Measurements from ENCODE around the gene PTPRH. TPM values are rescaled to one million over a fixed set of nuclear protein-coding genes. Genes with fewer than 3 reads are reported as not detected.

Gene PTPRH
- total and polyA plus RNA-seq, 12 donors, result 0.25 to 7.5 (median 2.4) TPM

GRCh38 chr19:55256562-55257460 lies 47.5 kb upstream of the PTPRH start:
- no peak for DNase-seq
- Histone ChIP-seq H3K27me3 (no peaks in the 10 kb centered on the region), H3K27ac (peak overlapping the region in 6 of 10 donors; percentile 88 to 98 (median 94)), H3K4me3 (peak overlapping the region in 9 of 10 donors; percentile 68 to 99 (median 95)), H3K36me3 (peaks cover 0 to 7% (median 0%) of the 10 kb centered on the region in 9 donors), H3K9me3 (no peaks in the 10 kb centered on the region), H3K4me1 (peaks cover 13 to 73% (median 60%) of the 10 kb centered on the region in 9 donors)
- 48 to 56% methylated on average over 22 of the region's 22 CpGs for WGBS, 2 donors
- no peak for ATAC-seq
- intact Hi-C loops (cut with DNase I), result loop anchor here in 3 of 10 donors (2.0 to 5.0 kb wide), 3 partner anchors 40 to 150 kb away; partner anchors contain the start of gene UBE2S (in 1 of the 3)
- TF ChIP-seq CTCF (IDR thresholded peaks at IDR 0.05), result no peak

- Histone ChIP-seq H3K36me3 (peaks cover 0 to 12% (median 0%) of the 10 kb centered on the region in 9 donors), H3K27ac (peak overlapping the region in 3 of 10 donors; percentile 30 to 98 (median 71)), H3K9me3 (no peaks in the 10 kb centered on the region), H3K4me3 (peak overlapping the region in 4 of 10 donors; percentile 9 to 95 (median 58)), H3K27me3 (no peaks in the 10 kb centered on the region), H3K4me1 (peaks cover 14 to 82% (median 67%) of the 10 kb centered on the region in 9 donors)
- ATAC-seq, result no peak
- intact Hi-C loops (cut with DNase I), result loop anchor here in 3 of 10 donors (2.0 to 5.0 kb wide), 3 partner anchors 39 to 151 kb away; partner anchors contain the start of gene UBE2S (in 1 of the 3)
- no peak for DNase-seq
- WGBS, 2 donors, result 61 to 69% methylated on average over 17 of the region's 17 CpGs
- TF ChIP-seq CTCF (IDR thresholded peaks at IDR 0.05), result no peak
Observed at GRCh38 chr19:55255618-55256423, 46.5 kb upstream of the PTPRH start.

DNA sequence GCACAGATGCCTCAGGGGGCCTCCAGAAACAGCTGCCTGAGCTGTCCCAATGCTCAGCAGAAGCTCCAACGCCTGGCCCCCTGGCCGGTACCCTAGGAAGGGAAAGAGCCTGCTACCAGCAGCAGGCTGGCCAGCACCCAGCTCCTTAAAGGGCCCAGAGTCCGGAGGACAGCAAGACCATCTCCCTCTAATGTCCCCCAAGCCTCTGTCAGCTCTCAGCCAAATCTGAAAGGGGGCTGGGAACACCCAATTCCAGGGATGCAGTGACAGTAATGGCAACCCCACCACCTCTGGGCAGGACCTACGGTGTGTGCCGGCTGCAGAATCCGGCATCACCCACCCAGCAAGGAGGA lies 45.3 kb upstream of the PTPRH start:
- peak overlapping the region in 7 of 10 donors; percentile 15 to 98 (median 53) for H3K27ac ChIP-seq
- H3K4me1 ChIP-seq, result peaks cover 10 to 83% (median 61%) of the 10 kb centered on the region in 9 donors
- H3K36me3 ChIP-seq, result peaks cover 0 to 18% (median 0%) of the 10 kb centered on the region in 9 donors
- WGBS, 2 donors, result 65% methylated on average over 6 of the region's 6 CpGs
- TF ChIP-seq CTCF (IDR thresholded peaks at IDR 0.05), result no peak
- H3K4me3 ChIP-seq, result peak overlapping the region in 6 of 10 donors; percentile 19 to 95 (median 33)
- H3K27me3 ChIP-seq, result no peaks in the 10 kb centered on the region
- no peak for ATAC-seq
- H3K9me3 ChIP-seq, result no peaks in the 10 kb centered on the region
- intact Hi-C loops (cut with DNase I), result no loop called here
- no peak for DNase-seq
